UCSD-AML1 (cell line): ENCODE data around the gene LILRA5.
A peak's percentile ranks its signal among the peaks of the same experiment; 100 is the strongest.
"Not testable (repeated sequence)": the region's sequence is repeated elsewhere in the genome, so short reads cannot be mapped to it uniquely, and the experiment has no call there.

Experiments used
- DNase-seq: peaks from one replicate; lab custom pipeline; 2025; ENCODE audit not compliant: unreplicated experiment; lab: John Stamatoyannopoulos, UW

LILRA5 gene

GRCh38 chr19:54312436-54313377 lies at the start of gene LILRA5:
Gene LILRA5, minus strand, starts transcription at chr19:54313166. Its CDS starts 147 bp downstream, at chr19:54313019.
- DNase-seq: peak; percentile 36

GRCh38 chr19:54361680-54362422 lies 48.9 kb upstream of the LILRA5 start:
- DNase-seq: not testable (repeated sequence)

GRCh38 chr19:54359149-54359820 lies 46.3 kb upstream of the LILRA5 start:
- DNase-seq: not testable (repeated sequence)

GRCh38 chr19:54357381-54357780 lies 44.4 kb upstream of the LILRA5 start:
- DNase-seq: no peak

- DNase-seq: no peak
These were observed 43.6 kb upstream of the LILRA5 start for GRCh38 chr19:54356444-54357056.

GRCh38 chr19:54355675-54356074 lies 42.7 kb upstream of the LILRA5 start:
- no peak for DNase-seq

GRCh38 chr19:54354761-54355160 lies 41.8 kb upstream of the LILRA5 start:
- DNase-seq: no peak

GRCh38 chr19:54352546-54352945 lies 39.6 kb upstream of the LILRA5 start:
- no peak for DNase-seq

GRCh38 chr19:54352041-54352440 lies 39.1 kb upstream of the LILRA5 start:
- no peak for DNase-seq

- no peak for DNase-seq
These were observed 38.5 kb upstream of the LILRA5 start for GRCh38 chr19:54351474-54351873.

GRCh38 chr19:54345938-54346386 lies 33.0 kb upstream of the LILRA5 start:
- DNase-seq: no peak

- DNase-seq: no peak
These were observed 30.9 kb upstream of the LILRA5 start for GRCh38 chr19:54343868-54344267.

- no peak for DNase-seq
These were observed 28.3 kb upstream of the LILRA5 start for GRCh38 chr19:54341295-54341694.

GRCh38 chr19:54339646-54340358 lies 26.8 kb upstream of the LILRA5 start:
- peak; percentile 43 for DNase-seq

GRCh38 chr19:54338521-54338920 lies 25.6 kb upstream of the LILRA5 start:
- DNase-seq: no peak

GRCh38 chr19:54337858-54338230 lies 24.9 kb upstream of the LILRA5 start:
- no peak for DNase-seq

GRCh38 chr19:54336893-54337857 lies 24.2 kb upstream of the LILRA5 start:
- DNase-seq: no peak

GRCh38 chr19:54335979-54336892 lies 23.3 kb upstream of the LILRA5 start:
- DNase-seq: no peak
